Glutamatergic neuron (in vitro differentiated cells): ENCODE results near the gene RNF17. TPM values are rescaled to one million over a fixed set of nuclear protein-coding genes. Genes with fewer than 3 reads are reported as not detected.

ENCODE experiments used
- DNase-seq: peaks from one replicate; pipeline ENCODE4 v3.0.0; 2022
- H3K27ac Mint-ChIP-seq: one replicate; pipeline ENCODE4 v1.8.0; 2020; ENCODE audit warnings: mild to moderate bottlenecking, mixed read lengths, inconsistent platforms; ENCODE audit not compliant: unreplicated experiment
- H3K27me3 Mint-ChIP-seq: one replicate; pipeline ENCODE4 v1.8.0; 2020; ENCODE audit warnings: mild to moderate bottlenecking, moderate library complexity, mixed read lengths, inconsistent platforms; ENCODE audit not compliant: unreplicated experiment
- H3K36me3 Mint-ChIP-seq: one replicate; pipeline ENCODE4 v1.8.0; 2020; ENCODE audit warnings: mild to moderate bottlenecking, mixed read lengths, inconsistent platforms; ENCODE audit not compliant: unreplicated experiment
- H3K4me1 Mint-ChIP-seq: one replicate; pipeline ENCODE4 v1.8.0; 2020; ENCODE audit warnings: mild to moderate bottlenecking, low read depth, mixed read lengths, inconsistent platforms; ENCODE audit not compliant: unreplicated experiment
- H3K4me3 Mint-ChIP-seq: one replicate; pipeline ENCODE4 v1.8.0; 2020; ENCODE audit warnings: mild to moderate bottlenecking, mixed read lengths, inconsistent platforms; ENCODE audit not compliant: unreplicated experiment
- H3K9me3 Mint-ChIP-seq: one replicate; pipeline ENCODE4 v1.8.0; 2020; ENCODE audit warnings: mild to moderate bottlenecking, moderate library complexity, mixed read lengths, inconsistent platforms; ENCODE audit not compliant: unreplicated experiment
- CTCF ChIP-seq: fragments of 200-600 bp; sonication (generic); IDR thresholded peaks from one replicate; pipeline ENCODE4 v1.5.0; 2021; ENCODE audit not compliant: partially characterized antibody, unreplicated experiment
- total RNA-seq: library from RNA; stranded (reverse); fragmentation: NEBNext Ultra II Directional; extraction: Animal tissue kit (Norgen Biotek cat#: 25700); gene quantifications from one replicate; pipeline ENCODE4 v1.2.1, GENCODE V29; 2021; ENCODE audit not compliant: unreplicated experiment

The RNF17 gene
- total RNA-seq, 1 donor from 2014 or later = not detected

DNA sequence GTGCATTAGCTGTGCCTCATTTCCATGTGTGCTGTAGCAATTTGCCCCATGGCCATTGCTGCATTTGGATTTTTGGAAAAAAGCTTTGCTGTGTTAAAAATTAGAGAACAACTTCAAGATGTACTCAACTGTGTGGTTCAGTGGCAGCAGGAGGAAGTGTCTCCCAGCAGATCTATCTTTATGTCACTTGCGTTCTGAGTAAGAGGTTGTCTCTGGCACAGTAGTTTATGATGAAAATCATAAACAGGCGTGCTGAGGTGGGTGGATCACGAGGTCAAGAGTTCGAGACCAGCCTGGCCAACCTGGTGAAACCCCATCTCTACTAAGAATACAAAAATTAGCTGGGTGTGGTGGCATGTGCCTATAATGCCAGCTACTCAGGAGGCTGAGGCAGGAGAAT lies 29.0 kb upstream of the RNF17 start:
- peaks cover 2% of the 10 kb centered on the region for H3K9me3 Mint-ChIP-seq

GRCh38 chr13:24737042-24737441 lies 26.9 kb upstream of the RNF17 start:
- Mint-ChIP-seq H3K27me3 (peaks cover 12% of the 10 kb centered on the region), H3K27ac (no peak overlapping the region), H3K9me3 (no peaks in the 10 kb centered on the region), H3K36me3 (no peaks in the 10 kb centered on the region), H3K4me3 (no peak overlapping the region), H3K4me1 (no peaks in the 10 kb centered on the region)
- DNase-seq = no peak
- no peak for TF ChIP-seq CTCF

More for the DNA sequence above, 29.0 kb upstream of the RNF17 start:
- Mint-ChIP-seq H3K36me3 (peaks cover 6% of the 10 kb centered on the region), H3K4me1 (no peaks in the 10 kb centered on the region), H3K27me3 (peaks cover 10% of the 10 kb centered on the region), H3K27ac (no peak overlapping the region), H3K4me3 (no peak overlapping the region)
- no peak for DNase-seq
- no peak for TF ChIP-seq CTCF

DNA sequence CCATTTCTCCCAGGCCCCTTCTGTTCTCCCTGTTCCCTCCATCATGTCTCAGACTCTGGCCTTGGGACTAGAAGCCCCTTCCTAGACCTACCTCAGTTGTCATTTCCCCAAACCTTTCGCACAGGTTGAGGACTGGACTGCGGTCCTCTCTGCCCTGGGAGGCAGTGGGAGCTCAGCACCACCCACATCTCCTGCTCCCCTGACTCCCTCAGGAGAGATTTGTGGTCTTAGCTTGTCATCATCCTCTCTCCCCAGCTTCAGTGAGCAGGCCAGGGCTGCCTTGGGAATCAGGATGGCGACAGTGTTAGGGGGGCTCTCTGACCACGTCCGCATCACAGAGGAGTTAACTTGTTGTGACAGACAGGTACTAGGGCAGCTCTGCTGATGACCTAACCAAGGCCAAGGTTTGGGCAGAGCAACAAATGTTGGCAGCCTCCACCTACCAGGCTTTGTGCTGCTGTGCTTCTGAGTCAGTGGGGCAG lies 25.6 kb upstream of the RNF17 start:
- Mint-ChIP-seq H3K27me3 (peaks cover 15% of the 10 kb centered on the region), H3K36me3 (no peaks in the 10 kb centered on the region), H3K4me3 (no peak overlapping the region), H3K9me3 (no peaks in the 10 kb centered on the region), H3K27ac (no peak overlapping the region), H3K4me1 (no peaks in the 10 kb centered on the region)
- DNase-seq = no peak
- no peak for TF ChIP-seq CTCF

GRCh38 chr13:24740014-24740890 lies 23.7 kb upstream of the RNF17 start:
- H3K27me3 Mint-ChIP-seq = peaks cover 27% of the 10 kb centered on the region
- no peak overlapping the region for H3K4me3 Mint-ChIP-seq
- no peak for DNase-seq
- no peak overlapping the region for H3K27ac Mint-ChIP-seq
- peaks cover 2% of the 10 kb centered on the region for H3K9me3 Mint-ChIP-seq
- TF ChIP-seq CTCF = no peak
- no peaks in the 10 kb centered on the region for H3K36me3 Mint-ChIP-seq
- no peaks in the 10 kb centered on the region for H3K4me1 Mint-ChIP-seq

DNA sequence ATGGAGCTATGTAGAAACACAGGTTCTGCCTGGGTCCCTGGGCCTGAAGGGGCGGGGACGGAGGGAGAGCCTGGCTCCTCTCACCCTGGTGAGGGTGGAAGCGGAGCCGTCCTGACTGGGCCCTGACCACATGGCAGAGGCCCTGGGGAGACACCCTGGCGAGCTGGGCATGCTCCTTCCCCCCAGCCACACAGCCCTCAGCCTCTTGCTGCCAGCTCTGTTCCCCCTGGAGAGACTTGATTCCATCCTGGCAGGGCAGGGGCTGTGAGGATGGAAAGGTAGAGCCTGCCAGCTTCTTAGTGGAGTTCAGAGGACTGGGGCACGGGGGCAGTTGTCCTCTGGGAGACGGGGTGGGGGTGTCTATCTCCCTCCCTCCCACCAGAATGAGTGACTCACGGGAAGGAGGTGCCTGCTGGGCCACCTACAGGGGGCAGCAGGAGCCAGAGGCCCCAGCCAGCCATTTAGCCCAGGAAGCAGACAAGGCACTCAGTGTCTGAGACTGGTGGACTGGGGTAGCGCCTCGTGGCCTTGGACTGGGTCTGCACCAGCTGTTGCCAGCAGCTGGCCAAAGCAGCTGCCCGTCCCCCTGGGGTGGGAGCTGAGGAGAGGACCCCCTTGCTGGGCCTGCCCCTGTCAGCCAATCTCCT lies 22.8 kb upstream of the RNF17 start:
- Mint-ChIP-seq H3K36me3 (no peaks in the 10 kb centered on the region), H3K9me3 (peaks cover 2% of the 10 kb centered on the region), H3K27me3 (peaks cover 30% of the 10 kb centered on the region), H3K27ac (no peak overlapping the region), H3K4me3 (no peak overlapping the region), H3K4me1 (no peaks in the 10 kb centered on the region)
- TF ChIP-seq CTCF = no peak
- DNase-seq = no peak
